Osteocyte (in vitro differentiated cells): Measurements from ENCODE around the gene PTPN5. TPM values are rescaled to one million over a fixed set of nuclear protein-coding genes. Genes with fewer than 3 reads are reported as not detected.

Experiments
- DNase-seq: peaks from one replicate; pipeline ENCODE4 v3.0.0; 2021; ENCODE audit warnings: mixed read lengths; ENCODE audit not compliant: unreplicated experiment; ENCODE audit errors: extremely low spot score
- H3K27ac Mint-ChIP-seq: one replicate; pipeline ENCODE4 v1.8.0; 2021; ENCODE audit warnings: mild to moderate bottlenecking, mixed read lengths; ENCODE audit not compliant: unreplicated experiment
- H3K27me3 Mint-ChIP-seq: one replicate; pipeline ENCODE4 v1.8.0; 2021; ENCODE audit warnings: mixed read lengths; ENCODE audit not compliant: unreplicated experiment
- H3K36me3 Mint-ChIP-seq: one replicate; pipeline ENCODE4 v1.8.0; 2021; ENCODE audit warnings: mixed read lengths; ENCODE audit not compliant: unreplicated experiment
- H3K4me1 Mint-ChIP-seq: one replicate; pipeline ENCODE4 v1.8.0; 2021; ENCODE audit warnings: mixed read lengths; ENCODE audit not compliant: unreplicated experiment
- H3K4me3 Mint-ChIP-seq: one replicate; pipeline ENCODE4 v1.8.0; 2021; ENCODE audit warnings: mild to moderate bottlenecking, moderate library complexity, mixed read lengths; ENCODE audit not compliant: unreplicated experiment
- H3K9me3 Mint-ChIP-seq: one replicate; pipeline ENCODE4 v1.8.0; 2021; ENCODE audit warnings: mixed read lengths; ENCODE audit not compliant: unreplicated experiment
- total RNA-seq: library from RNA; stranded (reverse); gene quantifications from 2 replicates; pipeline ENCODE4 v1.2.1, GENCODE V29; 2021
- TF ChIP-seq, protein P1 (sequence below): fragments of 200-600 bp; sonication (generic); IDR thresholded peaks from 2 replicates; pipeline ENCODE4 v1.5.0; 2021; ENCODE audit warnings: antibody characterized with exemption, mild to moderate bottlenecking, moderate library complexity

PTPN5 gene
- total RNA-seq, 1 donor from 2014 or later = not detected

DNA sequence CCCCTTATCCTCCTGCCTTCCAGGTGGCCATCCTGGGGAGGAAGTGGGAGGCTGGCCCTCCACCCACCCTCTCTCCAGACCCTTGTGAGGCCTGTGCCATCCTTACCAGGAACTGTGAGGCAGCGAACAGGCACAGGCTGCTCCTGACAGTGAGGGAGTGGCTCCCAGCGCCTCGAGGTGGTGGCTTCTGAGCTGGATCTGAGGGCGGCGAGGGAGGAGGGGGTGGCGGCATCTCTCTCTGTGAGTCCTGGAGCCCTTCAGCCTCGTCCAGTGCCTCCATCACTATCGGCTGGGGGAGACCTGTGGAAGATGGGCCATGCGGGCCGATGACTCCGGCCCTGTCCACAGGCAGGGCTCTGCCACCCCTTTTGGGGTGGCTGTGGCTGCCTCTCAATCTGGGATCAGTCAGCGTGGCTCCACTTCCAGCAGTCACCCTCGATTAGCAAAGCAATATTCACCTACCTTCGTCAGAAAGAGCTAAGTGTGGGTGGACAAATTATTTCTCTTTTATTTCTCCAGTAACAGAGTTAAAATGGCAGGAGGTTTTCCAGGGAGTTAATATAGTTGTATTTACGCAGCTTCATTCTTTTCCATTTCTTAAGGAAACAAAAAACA, 47.6 kb downstream of the PTPN5 start:
- H3K27ac Mint-ChIP-seq = no peak overlapping the region
- no peaks in the 10 kb centered on the region for H3K4me1 Mint-ChIP-seq
- no peak for DNase-seq
- H3K9me3 Mint-ChIP-seq = no peaks in the 10 kb centered on the region
- no peak overlapping the region for H3K4me3 Mint-ChIP-seq
- no peaks in the 10 kb centered on the region for H3K27me3 Mint-ChIP-seq
- H3K36me3 Mint-ChIP-seq = no peaks in the 10 kb centered on the region
- TF ChIP-seq, protein P1, sequence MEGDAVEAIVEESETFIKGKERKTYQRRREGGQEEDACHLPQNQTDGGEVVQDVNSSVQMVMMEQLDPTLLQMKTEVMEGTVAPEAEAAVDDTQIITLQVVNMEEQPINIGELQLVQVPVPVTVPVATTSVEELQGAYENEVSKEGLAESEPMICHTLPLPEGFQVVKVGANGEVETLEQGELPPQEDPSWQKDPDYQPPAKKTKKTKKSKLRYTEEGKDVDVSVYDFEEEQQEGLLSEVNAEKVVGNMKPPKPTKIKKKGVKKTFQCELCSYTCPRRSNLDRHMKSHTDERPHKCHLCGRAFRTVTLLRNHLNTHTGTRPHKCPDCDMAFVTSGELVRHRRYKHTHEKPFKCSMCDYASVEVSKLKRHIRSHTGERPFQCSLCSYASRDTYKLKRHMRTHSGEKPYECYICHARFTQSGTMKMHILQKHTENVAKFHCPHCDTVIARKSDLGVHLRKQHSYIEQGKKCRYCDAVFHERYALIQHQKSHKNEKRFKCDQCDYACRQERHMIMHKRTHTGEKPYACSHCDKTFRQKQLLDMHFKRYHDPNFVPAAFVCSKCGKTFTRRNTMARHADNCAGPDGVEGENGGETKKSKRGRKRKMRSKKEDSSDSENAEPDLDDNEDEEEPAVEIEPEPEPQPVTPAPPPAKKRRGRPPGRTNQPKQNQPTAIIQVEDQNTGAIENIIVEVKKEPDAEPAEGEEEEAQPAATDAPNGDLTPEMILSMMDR = no peak

DNA sequence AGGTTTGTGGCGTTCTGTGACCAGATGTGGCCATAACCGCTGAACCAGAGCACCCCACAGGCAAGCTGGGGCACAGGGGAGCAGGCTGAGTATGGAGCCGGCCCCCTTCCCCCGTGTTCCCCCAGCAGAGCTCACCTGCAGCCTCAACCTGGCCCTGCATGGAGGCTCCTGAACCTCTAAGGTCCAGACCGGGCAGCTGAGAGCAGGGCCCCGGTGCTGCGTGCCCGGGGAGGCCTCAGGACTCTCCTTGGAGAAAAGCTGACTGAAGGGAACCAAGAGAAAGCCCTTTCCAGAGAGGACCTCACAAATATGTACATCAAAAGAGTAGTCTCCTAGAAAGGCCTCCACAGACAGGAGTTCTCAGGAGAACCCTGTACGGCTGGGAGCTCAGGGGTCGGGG, 48.2 kb downstream of the PTPN5 start:
- Mint-ChIP-seq H3K9me3 (no peaks in the 10 kb centered on the region), H3K27me3 (no peaks in the 10 kb centered on the region)
- no peak for DNase-seq

DNA sequence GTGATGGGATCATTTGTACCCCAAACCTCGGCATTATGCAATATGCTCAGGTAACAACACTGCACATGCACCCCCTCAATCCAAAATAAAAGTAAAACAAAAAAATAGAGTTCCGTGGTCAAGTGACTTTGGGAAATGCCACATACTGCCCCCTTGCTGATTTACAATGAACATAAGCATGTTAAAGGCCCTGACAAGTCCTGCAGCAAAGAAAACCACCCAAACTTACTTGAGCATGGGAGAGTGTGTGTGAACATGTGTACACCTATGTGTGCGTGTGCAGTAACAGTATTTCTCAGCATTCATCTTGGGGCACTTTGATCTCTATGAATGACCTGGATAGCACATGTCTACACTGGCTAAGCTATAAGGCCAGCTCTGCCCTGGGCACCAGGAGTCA, 49.8 kb downstream of the PTPN5 start:
- TF ChIP-seq, protein P1 = no peak
- Mint-ChIP-seq H3K36me3 (no peaks in the 10 kb centered on the region), H3K9me3 (no peaks in the 10 kb centered on the region), H3K27me3 (no peaks in the 10 kb centered on the region), H3K4me3 (no peak overlapping the region), H3K4me1 (no peaks in the 10 kb centered on the region), H3K27ac (no peak overlapping the region)
- DNase-seq = no peak

More for the DNA sequence above, 48.2 kb downstream of the PTPN5 start:
- Mint-ChIP-seq H3K4me1 (no peaks in the 10 kb centered on the region), H3K27ac (no peak overlapping the region), H3K4me3 (no peak overlapping the region), H3K36me3 (no peaks in the 10 kb centered on the region)
- TF ChIP-seq, protein P1 = no peak

DNA sequence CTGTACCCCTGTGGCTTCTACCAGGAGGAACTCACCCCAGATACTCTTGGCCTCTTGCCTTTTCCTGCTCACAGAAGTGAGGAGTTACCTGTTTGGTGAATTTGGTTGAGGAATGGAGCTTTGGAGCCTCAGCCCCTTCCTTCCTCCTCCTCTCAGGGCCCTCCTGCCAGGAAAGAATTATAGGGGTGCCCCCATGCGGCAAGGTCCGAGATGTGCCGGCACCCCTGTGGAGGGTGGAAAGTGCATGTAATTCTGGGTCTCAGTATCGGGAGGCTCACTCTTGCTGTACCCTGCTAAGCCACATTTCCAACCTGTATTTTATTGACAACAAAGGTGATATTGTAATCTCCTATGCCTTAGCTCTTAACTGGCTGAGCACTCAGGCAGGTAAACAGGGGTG, 51.9 kb downstream of the PTPN5 start:
- TF ChIP-seq, protein P1 = no peak
- Mint-ChIP-seq H3K4me1 (no peaks in the 10 kb centered on the region), H3K27ac (no peak overlapping the region), H3K27me3 (peaks cover 8% of the 10 kb centered on the region), H3K36me3 (no peaks in the 10 kb centered on the region), H3K9me3 (no peaks in the 10 kb centered on the region), H3K4me3 (no peak overlapping the region)
- DNase-seq = no peak

DNA sequence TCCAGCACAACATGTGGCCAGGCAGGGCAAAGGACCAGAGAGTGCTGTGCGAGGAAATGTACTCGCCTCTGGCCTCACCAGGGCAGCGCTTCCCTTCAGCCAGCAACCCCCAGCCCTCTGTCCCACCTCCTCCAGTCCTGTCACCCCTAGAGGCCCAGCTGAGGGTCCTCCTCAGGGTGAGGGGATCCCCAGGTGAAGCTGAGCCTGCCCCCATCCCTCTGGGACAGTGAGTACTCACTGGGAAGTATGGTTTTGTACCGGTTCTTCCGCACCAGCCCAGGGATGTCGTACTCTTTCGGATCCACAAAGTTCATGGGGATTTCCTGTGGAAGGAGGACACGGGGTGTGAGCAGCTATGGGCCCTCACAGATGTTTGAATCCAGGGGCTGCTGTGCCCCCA, 54.0 kb downstream of the PTPN5 start:
- Mint-ChIP-seq H3K9me3 (no peaks in the 10 kb centered on the region), H3K4me1 (no peaks in the 10 kb centered on the region), H3K4me3 (no peak overlapping the region), H3K27ac (no peak overlapping the region), H3K36me3 (no peaks in the 10 kb centered on the region), H3K27me3 (peaks cover 8% of the 10 kb centered on the region)
- no peak for DNase-seq
- TF ChIP-seq, protein P1 = no peak
